ENCODE results near the gene SEL1L2.
"Not testable (repeated sequence)": the region's sequence is repeated elsewhere in the genome, so short reads cannot be mapped to it uniquely, and the experiment has no call there.

SEL1L2 gene, protein sequence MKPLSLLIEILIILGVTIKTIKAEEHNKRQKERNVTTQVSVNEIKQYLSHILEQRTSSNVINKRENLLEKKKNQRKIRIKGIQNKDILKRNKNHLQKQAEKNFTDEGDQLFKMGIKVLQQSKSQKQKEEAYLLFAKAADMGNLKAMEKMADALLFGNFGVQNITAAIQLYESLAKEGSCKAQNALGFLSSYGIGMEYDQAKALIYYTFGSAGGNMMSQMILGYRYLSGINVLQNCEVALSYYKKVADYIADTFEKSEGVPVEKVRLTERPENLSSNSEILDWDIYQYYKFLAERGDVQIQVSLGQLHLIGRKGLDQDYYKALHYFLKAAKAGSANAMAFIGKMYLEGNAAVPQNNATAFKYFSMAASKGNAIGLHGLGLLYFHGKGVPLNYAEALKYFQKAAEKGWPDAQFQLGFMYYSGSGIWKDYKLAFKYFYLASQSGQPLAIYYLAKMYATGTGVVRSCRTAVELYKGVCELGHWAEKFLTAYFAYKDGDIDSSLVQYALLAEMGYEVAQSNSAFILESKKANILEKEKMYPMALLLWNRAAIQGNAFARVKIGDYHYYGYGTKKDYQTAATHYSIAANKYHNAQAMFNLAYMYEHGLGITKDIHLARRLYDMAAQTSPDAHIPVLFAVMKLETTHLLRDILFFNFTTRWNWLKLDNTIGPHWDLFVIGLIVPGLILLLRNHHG

DNA sequence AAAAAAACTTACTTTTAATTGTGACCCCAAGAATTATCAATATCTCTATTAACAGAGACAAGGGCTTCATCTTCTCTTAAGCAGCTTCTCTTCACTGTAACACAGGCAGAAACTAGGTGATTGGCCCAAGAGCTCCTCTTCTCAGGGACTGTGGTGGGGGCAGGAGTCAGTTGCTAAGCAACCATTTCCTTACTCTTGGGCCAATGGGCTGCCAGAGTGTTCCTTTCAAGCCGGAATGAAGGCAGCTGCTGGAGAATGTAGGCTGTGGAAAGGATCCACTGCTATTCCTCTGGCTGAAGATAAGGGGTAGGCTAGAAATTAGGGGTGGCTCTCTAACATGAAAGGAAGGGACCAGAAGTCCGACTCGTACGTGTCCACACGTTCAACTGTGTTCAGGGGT, at the start of gene SEL1L2:
Gene SEL1L2 (minus strand): TSS at position 150 of the 400 bp plus-strand sequence. CDS start 80 bp downstream, at position 70.
- DNase-seq (ENCODE audit: low read depth in 4 of 4, low spot score in 1 of 4), result no peak

DNA sequence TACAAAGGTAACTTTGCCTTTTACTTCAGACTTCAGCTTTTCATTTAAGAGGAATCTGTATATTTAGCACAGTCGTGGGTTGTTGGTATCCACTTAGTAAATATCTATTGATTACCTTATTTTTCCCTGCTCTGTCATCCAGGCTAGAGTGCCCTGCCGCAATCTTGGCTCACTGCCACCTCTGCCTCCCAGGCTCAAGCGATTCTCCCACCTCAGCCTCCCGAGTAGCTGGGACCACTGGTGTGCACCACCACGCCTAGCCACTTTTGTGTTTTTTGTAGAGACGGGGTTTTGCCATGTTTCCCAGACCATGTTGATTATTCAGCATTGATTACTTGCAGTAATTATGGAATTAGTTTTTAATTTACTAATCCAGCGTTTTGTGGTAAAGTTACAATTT, 46.2 kb upstream of the SEL1L2 start:
- no peak for DNase-seq (ENCODE audit: low read depth in 4 of 4, low spot score in 1 of 4)

DNA sequence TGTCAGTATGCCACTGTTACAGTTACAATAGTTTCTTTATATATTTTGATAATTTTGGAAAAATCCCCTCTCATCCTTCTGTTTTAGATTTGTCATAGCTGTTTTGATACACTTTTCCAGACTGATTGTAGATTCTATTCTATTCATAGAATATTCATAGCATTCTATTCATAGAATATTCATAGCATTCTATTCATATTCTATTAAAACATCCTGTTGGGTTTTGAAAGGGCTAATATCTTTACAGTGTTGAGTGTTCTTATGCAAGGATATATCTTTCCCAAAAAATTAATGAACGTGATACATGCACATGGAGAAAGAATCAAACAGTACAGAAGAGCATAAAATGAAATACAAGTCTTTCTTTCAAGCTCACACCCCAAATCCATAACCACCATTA, 42.9 kb upstream of the SEL1L2 start:
- DNase-seq (ENCODE audit: low read depth in 4 of 4, low spot score in 1 of 4), result no peak

GRCh38 chr20:14030991-14031390, 40.6 kb upstream of the SEL1L2 start:
- DNase-seq (ENCODE audit: low read depth in 4 of 4, low spot score in 1 of 4), result no peak

DNA sequence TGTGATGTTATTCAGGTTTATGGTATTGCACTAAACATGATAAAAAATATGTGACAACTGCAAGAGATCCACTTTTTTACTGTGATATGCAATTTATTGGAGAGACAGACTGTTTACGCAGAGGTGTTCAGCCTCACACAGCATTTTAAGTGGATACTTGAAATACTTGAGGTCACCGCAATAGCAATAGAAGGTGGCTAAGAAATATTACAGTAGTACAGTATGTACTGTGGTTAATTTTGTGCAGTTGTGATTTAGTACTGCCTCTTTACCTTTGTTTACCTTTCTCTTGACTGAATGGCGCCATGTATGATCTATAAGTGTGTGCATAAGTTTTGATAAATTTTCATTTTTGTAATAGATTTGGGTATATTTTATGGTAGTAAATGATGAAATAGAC, 22.3 kb upstream of the SEL1L2 start:
- no peak for DNase-seq (ENCODE audit: low read depth in 4 of 4, low spot score in 1 of 4)

DNA sequence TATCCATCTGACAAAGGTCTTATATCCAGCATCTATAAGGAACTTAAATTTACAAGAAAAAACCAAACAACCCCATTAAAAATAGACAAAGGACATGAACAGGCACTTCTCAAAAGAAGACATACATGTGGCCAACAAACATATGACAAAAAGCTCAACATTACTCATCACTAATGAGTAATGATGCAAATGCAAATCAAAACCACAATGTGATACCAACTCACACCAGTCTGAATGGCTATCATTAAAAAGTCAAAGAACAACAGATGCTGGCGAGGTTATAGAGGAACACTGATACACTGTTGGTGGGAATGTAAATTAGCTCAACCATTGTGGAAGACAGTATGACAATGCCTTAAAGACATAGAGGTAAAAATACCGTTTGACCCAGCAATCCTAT, 18.8 kb upstream of the SEL1L2 start:
- no peak for DNase-seq (ENCODE audit: low read depth in 4 of 4, low spot score in 1 of 4)

GRCh38 chr20:14005996-14006395, 15.6 kb upstream of the SEL1L2 start:
- DNase-seq (ENCODE audit: low read depth in 4 of 4, low spot score in 1 of 4), result no peak

GRCh38 chr20:14000917-14001316, 10.5 kb upstream of the SEL1L2 start:
- no peak for DNase-seq (ENCODE audit: low read depth in 4 of 4, low spot score in 1 of 4)

DNA sequence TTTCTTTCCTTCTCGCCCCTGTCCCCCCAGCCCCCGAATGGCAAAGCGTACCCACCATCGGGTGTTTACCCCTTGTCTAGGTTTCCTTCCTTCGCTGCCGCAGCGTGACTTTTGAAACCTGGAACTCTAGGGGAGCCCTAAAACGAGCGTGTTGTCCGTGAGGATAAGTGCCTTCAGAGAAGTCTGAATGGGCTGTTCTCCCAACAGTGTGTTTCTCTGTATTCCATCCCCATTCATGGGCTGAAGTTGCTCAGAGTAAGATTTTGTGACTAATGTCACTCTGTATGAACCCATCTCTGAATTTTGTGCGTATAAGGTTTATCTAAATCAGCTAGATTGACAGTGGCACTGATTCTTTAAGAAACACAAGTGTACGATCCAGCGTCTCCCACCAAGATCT, 5.9 kb upstream of the SEL1L2 start:
- DNase-seq (ENCODE audit: low read depth in 4 of 4, low spot score in 1 of 4), result no peak

GRCh38 chr20:13995841-13996240, 5.4 kb upstream of the SEL1L2 start:
- DNase-seq (ENCODE audit: low read depth in 4 of 4, low spot score in 1 of 4), result no peak

DNA sequence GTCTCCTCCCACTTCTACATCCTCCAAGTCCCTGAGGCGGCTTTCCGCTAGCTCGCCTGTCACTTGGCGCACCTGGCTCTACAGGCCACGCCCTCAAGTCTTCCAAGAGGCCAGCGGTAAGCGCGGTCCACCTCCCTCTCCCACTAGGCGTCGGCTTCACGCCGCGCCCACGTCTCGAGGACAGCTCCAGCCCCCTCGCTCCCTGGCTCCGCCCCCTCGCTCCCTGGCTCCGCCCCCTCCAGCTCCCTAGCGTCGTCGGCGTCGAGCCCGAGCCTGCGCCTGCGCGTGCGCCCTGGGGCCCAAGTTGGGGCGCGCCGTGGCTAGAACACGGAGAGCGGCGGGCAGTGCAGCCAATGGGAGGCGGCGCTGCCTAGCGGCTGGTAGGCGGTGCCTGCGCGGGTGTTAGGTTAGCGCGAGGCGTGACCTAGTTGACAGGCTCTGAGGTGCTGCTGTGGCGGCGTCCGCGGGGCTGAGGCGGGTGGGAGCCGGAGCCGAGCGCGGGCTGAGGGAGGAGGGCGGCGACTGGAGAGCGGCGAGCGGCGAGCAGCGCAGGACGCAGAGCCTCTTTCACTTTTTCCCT, 4.8 kb upstream of the SEL1L2 start, which contains the start of gene MACROD2:
Gene MACROD2 (plus strand): TSS at position 431 of the 580 bp plus-strand sequence.
- peak in 3 of 4 experiments; percentile 1 to 19 (median 13) for DNase-seq (ENCODE audit: low read depth in 4 of 4, low spot score in 1 of 4)

DNA sequence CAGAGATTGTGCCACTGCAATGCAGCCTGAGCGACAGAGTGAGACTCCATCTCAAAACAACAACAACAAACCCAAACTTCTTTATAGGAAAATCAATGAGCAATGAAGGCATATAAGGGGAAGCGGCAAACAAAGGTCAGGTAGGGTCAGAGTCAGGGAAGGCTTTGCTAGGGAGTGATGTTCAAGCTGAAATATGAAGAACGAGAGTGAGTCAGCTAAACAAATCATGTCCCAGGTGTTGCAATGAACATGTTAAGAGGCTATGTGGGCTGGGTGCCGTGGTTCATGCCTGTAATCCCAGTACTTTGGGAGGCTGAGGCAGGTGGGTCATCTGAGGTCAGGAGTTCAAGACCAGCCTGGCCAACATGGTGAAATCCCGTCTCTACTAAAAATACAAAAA, 1.5 kb upstream of the SEL1L2 start:
- not testable (repeated sequence) for DNase-seq (ENCODE audit: low read depth in 4 of 4, low spot score in 1 of 4)

DNA sequence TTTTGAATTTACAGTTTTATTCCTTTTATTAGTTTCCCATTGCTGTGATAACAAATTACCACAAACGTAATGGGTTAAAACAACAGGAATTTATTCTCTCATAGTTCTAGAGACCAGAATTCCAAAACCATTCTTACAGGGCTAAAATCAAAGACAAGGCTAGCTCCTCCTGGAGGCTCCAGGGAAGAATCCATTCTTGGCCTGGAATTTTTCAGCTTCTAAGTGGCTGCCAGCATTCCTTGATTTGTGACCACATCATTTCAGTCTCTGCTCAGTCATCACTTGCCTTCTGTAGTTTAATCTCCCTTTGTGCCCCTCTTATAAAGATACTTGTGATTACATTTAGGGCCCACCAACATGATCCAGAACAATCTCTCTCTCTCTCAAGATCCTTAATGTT, 897 bp upstream of the SEL1L2 start:
- no peak for DNase-seq (ENCODE audit: low read depth in 4 of 4, low spot score in 1 of 4)

DNA sequence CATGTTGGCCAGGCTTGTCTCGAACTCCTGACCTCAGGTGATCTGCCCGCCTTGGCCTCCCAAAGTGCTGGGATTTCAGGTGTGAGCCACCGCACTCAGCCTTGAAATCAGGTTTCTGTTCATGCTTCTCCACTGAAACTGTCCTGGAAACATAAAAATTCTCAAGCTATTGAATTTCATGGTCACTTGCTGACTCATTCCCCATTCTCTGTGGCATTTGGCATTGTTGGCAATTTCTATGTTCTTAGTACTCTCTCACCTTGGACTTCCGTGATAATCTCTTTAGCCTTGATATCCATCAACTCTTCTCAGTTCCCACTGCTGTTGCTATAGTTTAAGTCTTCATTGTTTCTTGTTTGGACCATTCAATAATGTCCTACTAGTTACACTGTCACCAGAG, 6.2 kb downstream of the SEL1L2 start:
- DNase-seq (ENCODE audit: low read depth in 4 of 4, low spot score in 1 of 4), result no peak

DNA sequence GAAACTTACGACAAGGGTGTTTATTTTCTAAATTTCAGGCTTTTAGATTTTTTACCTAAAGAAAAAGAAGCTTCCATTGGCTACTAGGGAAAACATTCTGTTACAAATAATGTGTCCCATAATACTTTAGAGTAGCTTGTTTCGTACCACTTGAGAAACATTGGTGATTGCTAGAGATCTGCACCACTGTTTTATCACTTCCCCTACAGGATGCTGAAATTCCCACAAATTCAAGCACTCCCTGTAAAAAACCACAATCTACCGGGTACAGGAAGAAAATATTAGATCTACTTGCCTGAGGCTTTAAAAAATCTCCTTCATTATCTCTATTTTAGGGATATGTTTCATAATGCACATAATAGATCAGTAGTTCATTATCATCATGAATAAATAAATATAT, 29.9 kb downstream of the SEL1L2 start:
- DNase-seq (ENCODE audit: low read depth in 4 of 4, low spot score in 1 of 4), result no peak

- DNase-seq (ENCODE audit: low read depth in 4 of 4, low spot score in 1 of 4), result no peak
These were observed 30.3 kb downstream of the SEL1L2 start for GRCh38 chr20:13960119-13960518.

- DNase-seq (ENCODE audit: low read depth in 4 of 4, low spot score in 1 of 4), result no peak
These were observed 37.2 kb downstream of the SEL1L2 start for GRCh38 chr20:13953227-13953626.

DNA sequence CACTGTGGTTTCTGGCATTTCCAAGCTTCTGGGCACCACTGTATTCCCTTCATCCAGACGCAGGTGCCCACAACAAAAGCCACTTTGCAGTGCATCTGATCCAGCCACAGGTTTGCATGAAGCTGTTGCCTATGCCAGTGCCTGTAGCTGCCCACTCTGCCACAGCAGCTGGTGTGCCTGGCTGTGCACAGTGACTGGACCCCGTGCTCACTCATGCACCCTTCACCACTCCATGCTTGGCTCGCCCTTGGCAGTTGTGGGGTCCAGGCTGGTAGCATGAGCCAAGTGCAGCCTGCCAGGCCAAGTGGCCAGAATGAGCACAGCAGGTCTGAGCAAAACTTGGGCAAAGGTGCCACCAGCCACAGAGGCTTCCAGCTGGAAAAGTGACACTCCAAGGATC, 42.7 kb downstream of the SEL1L2 start:
- DNase-seq (ENCODE audit: low read depth in 4 of 4, low spot score in 1 of 4), result no peak

- no peak for DNase-seq (ENCODE audit: low read depth in 4 of 4, low spot score in 1 of 4)
These were observed 49.4 kb downstream of the SEL1L2 start for GRCh38 chr20:13941031-13941430.

DNA sequence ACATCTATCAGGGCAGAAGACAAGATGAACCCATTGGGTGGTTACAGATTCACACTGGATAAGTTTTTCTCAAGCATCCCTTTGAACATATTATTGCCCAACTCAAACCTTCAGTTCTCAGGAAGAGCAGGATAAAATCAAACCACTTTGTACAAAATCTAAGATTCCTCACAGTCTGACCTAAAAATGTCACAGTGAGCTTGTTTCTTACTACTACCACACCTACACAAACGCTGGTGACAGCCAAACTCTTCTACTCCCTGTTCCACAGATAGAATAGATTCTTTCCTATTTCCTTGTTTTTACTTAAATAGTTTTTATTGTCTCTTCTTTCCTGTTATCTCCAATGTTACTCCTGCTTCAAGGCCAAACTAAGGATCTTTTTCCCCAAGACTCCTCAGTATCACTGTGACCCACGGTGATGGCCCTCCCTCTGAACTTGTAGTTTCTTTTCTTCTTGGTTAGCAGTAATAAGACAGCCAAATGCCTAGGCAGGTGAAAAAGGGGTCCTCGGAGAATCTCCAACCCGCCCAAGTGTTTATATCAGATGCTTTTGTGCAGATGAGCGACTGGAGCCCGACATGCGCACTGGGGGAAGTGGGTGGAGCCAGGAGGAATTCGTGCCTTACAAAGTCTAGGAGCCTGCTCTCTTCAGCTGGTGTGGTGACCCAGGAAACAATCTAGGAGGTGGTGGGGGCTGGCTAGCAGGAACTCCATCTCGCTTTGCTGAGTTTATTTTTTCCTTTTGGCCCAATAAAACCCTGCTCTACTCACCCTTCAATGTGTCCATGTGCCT, 53.4 kb downstream of the SEL1L2 start:
- no peak for DNase-seq (ENCODE audit: low read depth in 4 of 4, low spot score in 1 of 4)

Data from stimulated activated CD4-positive, alpha-beta T cell treated with anti-CD3 and anti-CD28 coated beads, Interleukin-1b, Interleukin-23, amount 100 ng/mL, for 24 hours (primary cell).